A673 (cell line): Measurements from ENCODE around the gene OR56A5. TPM values are rescaled to one million over a fixed set of nuclear protein-coding genes. Genes with fewer than 3 reads are reported as not detected.

ENCODE experiments used
- BruUV-seq: library from RNA; stranded (reverse); fragments of 400-500 nt; replicated peaks from 2 replicates; lab custom pipeline; 2021; lab: Mats Ljungman, UMichigan
- CTCF ChIA-PET: fragments of 300-600 bp; sonication (Branson Sonifier 250); formaldehyde crosslinking; loops from one replicate; lab custom pipeline; 2022; ENCODE audit warnings: antibody characterized with exemption; lab: Charles Lee
- POLR2A ChIA-PET: fragments of 300-600 bp; sonication (Branson Sonifier 250); formaldehyde crosslinking; loops from one replicate; lab custom pipeline; 2022; ENCODE audit warnings: antibody characterized with exemption; ENCODE audit not compliant: low non-redundant PET; lab: Charles Lee
- DNase-seq: peaks from one replicate; pipeline ENCODE4 v3.0.0-alpha.2; 2015; ENCODE audit warnings: low spot score
- H3K27ac ChIP-seq: fragments of 200-600 bp; sonication (generic); 2 replicates; pipeline ENCODE4 v1.5.1; 2016; ENCODE audit warnings: mixed run types, low read depth, mild to moderate bottlenecking, mixed read lengths, antibody characterized with exemption, low read length; ENCODE audit not compliant: poor library complexity, severe bottlenecking
- H3K27me3 ChIP-seq: fragments of 200-600 bp; sonication (generic); replicated peaks from 2 replicates; pipeline ENCODE4 v1.6.1; 2017; ENCODE audit warnings: mixed run types, low read depth, mild to moderate bottlenecking, mixed read lengths, antibody characterized with exemption, low read length; ENCODE audit not compliant: insufficient read depth, poor library complexity
- H3K36me3 ChIP-seq: fragments of 200-600 bp; sonication (generic); 2 replicates; pipeline ENCODE4 v1.6.1; 2016; ENCODE audit warnings: mixed run types, mild to moderate bottlenecking, mixed read lengths, antibody characterized with exemption, low read length; ENCODE audit not compliant: insufficient read depth, poor library complexity, severe bottlenecking
- H3K4me1 ChIP-seq: fragments of 200-600 bp; sonication (generic); 2 replicates; pipeline ENCODE4 v1.6.1; 2017; ENCODE audit warnings: mixed run types, mild to moderate bottlenecking, mixed read lengths, antibody characterized with exemption, low read length; ENCODE audit not compliant: insufficient read depth, poor library complexity, severe bottlenecking
- H3K4me3 ChIP-seq: fragments of 200-600 bp; sonication (generic); 2 replicates; pipeline ENCODE4 v1.5.1; 2016; ENCODE audit warnings: low read depth, mixed run types, mild to moderate bottlenecking, mixed read lengths, low read length; ENCODE audit not compliant: poor library complexity, severe bottlenecking
- H3K9me3 ChIP-seq: fragments of 200-600 bp; sonication (generic); 2 replicates; pipeline ENCODE4 v1.6.1; 2016; ENCODE audit warnings: mixed run types, low read depth, mild to moderate bottlenecking, mixed read lengths, antibody characterized with exemption, low read length; ENCODE audit not compliant: poor library complexity, severe bottlenecking
- CTCF ChIP-seq: fragments of 300-800, 200-600 bp; sonication (generic); conservative IDR thresholded peaks from 2 replicates; pipeline ENCODE4 v1.5.1; 2017; ENCODE audit warnings: low read depth, mild to moderate bottlenecking, antibody characterized with exemption, low read length, moderate library complexity, mixed read lengths
- EZH2 ChIP-seq: fragments of 200-600 bp; sonication (generic); IDR thresholded peaks from 2 replicates; pipeline ENCODE4 v1.6.1; 2017; ENCODE audit warnings: borderline replicate concordance, low read depth, mild to moderate bottlenecking, mixed read lengths, antibody characterized with exemption, low read length; ENCODE audit not compliant: poor library complexity, severe bottlenecking
- intact Hi-C: fragments of 100-400 bp; cut with micrococcal nuclease; formaldehyde crosslinking; loops from one replicate; pipeline ENCODE4 v1.10.0; 2022; ENCODE audit not compliant: unreplicated experiment
- total RNA-seq: library from RNA; stranded (reverse); gene quantifications from 2 replicates; pipeline ENCODE4 v1.2.3, GENCODE V29; 2021

Gene OR56A5
- total RNA-seq, 1 experiment from 2014 or later, result not detected

GRCh38 chr11:5938603-5938965 lies 29.7 kb downstream of the OR56A5 start:
- CTCF ChIA-PET, result no interaction called here
- Histone ChIP-seq H3K4me3 (no peak overlapping the region), H3K4me1 (no peaks in the 10 kb centered on the region), H3K27ac (no peak overlapping the region), H3K27me3 (peaks cover 10% of the 10 kb centered on the region), H3K36me3 (no peaks in the 10 kb centered on the region), H3K9me3 (no peaks in the 10 kb centered on the region)
- no peak for DNase-seq
- no TSS peak for BruUV-seq
- POLR2A ChIA-PET, result no interaction called here
- intact Hi-C loops, result no loop called here
- TF ChIP-seq EZH2 (no peak), CTCF (no peak)

- TF ChIP-seq EZH2, result no peak
- intact Hi-C loops, result no loop called here
- POLR2A ChIA-PET, result no interaction called here
- H3K4me3 ChIP-seq, result no peak overlapping the region
- no peaks in the 10 kb centered on the region for H3K9me3 ChIP-seq
- BruUV-seq, result no TSS peak
- H3K36me3 ChIP-seq, result no peaks in the 10 kb centered on the region
- CTCF ChIA-PET, result no interaction called here
- H3K4me1 ChIP-seq, result no peaks in the 10 kb centered on the region
- no peak for DNase-seq
- no peak overlapping the region for H3K27ac ChIP-seq
- peaks cover 10% of the 10 kb centered on the region for H3K27me3 ChIP-seq
Observed at GRCh38 chr11:5937868-5938602, 30.3 kb downstream of the OR56A5 start.

- ChIA-PET POLR2A (no interaction called here), CTCF (no interaction called here)
- TF ChIP-seq EZH2 (no peak), CTCF (no peak)
- no peaks in the 10 kb centered on the region for H3K36me3 ChIP-seq
- no peak for DNase-seq
- intact Hi-C loops, result no loop called here
- H3K4me1 ChIP-seq, result no peaks in the 10 kb centered on the region
- no peaks in the 10 kb centered on the region for H3K27me3 ChIP-seq
- no peaks in the 10 kb centered on the region for H3K9me3 ChIP-seq
- no peak overlapping the region for H3K4me3 ChIP-seq
- BruUV-seq, result no TSS peak
- no peak overlapping the region for H3K27ac ChIP-seq
Observed at GRCh38 chr11:5933116-5933515, 35.2 kb downstream of the OR56A5 start.

- Histone ChIP-seq H3K4me3 (no peak overlapping the region), H3K36me3 (no peaks in the 10 kb centered on the region), H3K9me3 (no peaks in the 10 kb centered on the region), H3K27ac (no peak overlapping the region), H3K4me1 (no peaks in the 10 kb centered on the region), H3K27me3 (no peaks in the 10 kb centered on the region)
- BruUV-seq, result no TSS peak
- ChIA-PET CTCF (no interaction called here), POLR2A (no interaction called here)
- intact Hi-C loops, result no loop called here
- no peak for DNase-seq
- TF ChIP-seq EZH2 (no peak), CTCF (no peak)
Observed at GRCh38 chr11:5932671-5933070, 35.6 kb downstream of the OR56A5 start.
